Osteoblast (primary cell): Measurements from ENCODE around the gene BTD. TPM values are rescaled to one million over a fixed set of nuclear protein-coding genes. Genes with fewer than 3 reads are reported as not detected.
A peak's percentile ranks its signal among the peaks of the same experiment; 100 is the strongest.

Experiments
- DNase-seq: peaks from one replicate; pipeline ENCODE4 v3.0.0; 2011; ENCODE audit warnings: low spot score, mixed read lengths; ENCODE audit not compliant: insufficient read length; ENCODE audit errors: missing footprints
- H2AFZ ChIP-seq: 2 replicates; pipeline ENCODE4 v1.6.0; 2011; ENCODE audit warnings: mild to moderate bottlenecking, low read length
- H3K27ac ChIP-seq: 2 replicates; pipeline ENCODE4 v1.5.1; 2011; ENCODE audit warnings: mild to moderate bottlenecking, low read depth, low read length, moderate library complexity
- H3K27me3 ChIP-seq: 2 replicates; pipeline ENCODE4 v1.6.0; 2012; ENCODE audit warnings: mild to moderate bottlenecking, control low read depth, inconsistent platforms, low read length, moderate library complexity; ENCODE audit not compliant: insufficient read depth
- H3K36me3 ChIP-seq: 2 replicates; pipeline ENCODE4 v1.5.1; 2011; ENCODE audit warnings: mild to moderate bottlenecking, low read length, control low read depth, moderate library complexity; ENCODE audit not compliant: insufficient read depth
- H3K4me1 ChIP-seq: 2 replicates; pipeline ENCODE4 v1.5.1; 2011; ENCODE audit warnings: mild to moderate bottlenecking, low read length, control low read depth, moderate library complexity; ENCODE audit not compliant: insufficient read depth
- H3K4me2 ChIP-seq: 2 replicates; pipeline ENCODE4 v1.6.0; 2011; ENCODE audit warnings: mild to moderate bottlenecking, low read length; ENCODE audit not compliant: insufficient read depth
- H3K4me3 ChIP-seq: fragments of 200-600 bp; sonication (generic); 3 replicates; pipeline ENCODE4 v1.5.1; 2012; ENCODE audit warnings: mild to moderate bottlenecking, low read length, inconsistent platforms; ENCODE audit not compliant: insufficient read depth
- H3K79me2 ChIP-seq: 2 replicates; pipeline ENCODE4 v1.6.0; 2012; ENCODE audit warnings: mild to moderate bottlenecking, low read length, control low read depth, inconsistent platforms; ENCODE audit not compliant: insufficient read depth
- H3K9me3 ChIP-seq: 2 replicates; pipeline ENCODE4 v1.5.1; 2011; ENCODE audit warnings: low read depth, low read length, control low read depth
- H4K20me1 ChIP-seq: 2 replicates; pipeline ENCODE4 v1.6.0; 2012; ENCODE audit warnings: mild to moderate bottlenecking, low read length, control low read depth; ENCODE audit not compliant: insufficient read depth
- total RNA-seq: library from RNA; depleted of rRNA; stranded (reverse); fragments of >200 nt; gene quantifications from 2 replicates; pipeline ENCODE4 v1.2.3, GENCODE V29; 2012
- TF ChIP-seq, protein P1 (sequence below): IDR thresholded peaks from 2 replicates; pipeline ENCODE4 v1.5.1; 2011; ENCODE audit warnings: mild to moderate bottlenecking, low read depth, low read length, moderate library complexity; ENCODE audit errors: extremely low read depth

BTD gene, protein sequence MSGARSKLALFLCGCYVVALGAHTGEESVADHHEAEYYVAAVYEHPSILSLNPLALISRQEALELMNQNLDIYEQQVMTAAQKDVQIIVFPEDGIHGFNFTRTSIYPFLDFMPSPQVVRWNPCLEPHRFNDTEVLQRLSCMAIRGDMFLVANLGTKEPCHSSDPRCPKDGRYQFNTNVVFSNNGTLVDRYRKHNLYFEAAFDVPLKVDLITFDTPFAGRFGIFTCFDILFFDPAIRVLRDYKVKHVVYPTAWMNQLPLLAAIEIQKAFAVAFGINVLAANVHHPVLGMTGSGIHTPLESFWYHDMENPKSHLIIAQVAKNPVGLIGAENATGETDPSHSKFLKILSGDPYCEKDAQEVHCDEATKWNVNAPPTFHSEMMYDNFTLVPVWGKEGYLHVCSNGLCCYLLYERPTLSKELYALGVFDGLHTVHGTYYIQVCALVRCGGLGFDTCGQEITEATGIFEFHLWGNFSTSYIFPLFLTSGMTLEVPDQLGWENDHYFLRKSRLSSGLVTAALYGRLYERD
- total RNA-seq, result 31.1 and 34.5 TPM in 2 replicates

DNA sequence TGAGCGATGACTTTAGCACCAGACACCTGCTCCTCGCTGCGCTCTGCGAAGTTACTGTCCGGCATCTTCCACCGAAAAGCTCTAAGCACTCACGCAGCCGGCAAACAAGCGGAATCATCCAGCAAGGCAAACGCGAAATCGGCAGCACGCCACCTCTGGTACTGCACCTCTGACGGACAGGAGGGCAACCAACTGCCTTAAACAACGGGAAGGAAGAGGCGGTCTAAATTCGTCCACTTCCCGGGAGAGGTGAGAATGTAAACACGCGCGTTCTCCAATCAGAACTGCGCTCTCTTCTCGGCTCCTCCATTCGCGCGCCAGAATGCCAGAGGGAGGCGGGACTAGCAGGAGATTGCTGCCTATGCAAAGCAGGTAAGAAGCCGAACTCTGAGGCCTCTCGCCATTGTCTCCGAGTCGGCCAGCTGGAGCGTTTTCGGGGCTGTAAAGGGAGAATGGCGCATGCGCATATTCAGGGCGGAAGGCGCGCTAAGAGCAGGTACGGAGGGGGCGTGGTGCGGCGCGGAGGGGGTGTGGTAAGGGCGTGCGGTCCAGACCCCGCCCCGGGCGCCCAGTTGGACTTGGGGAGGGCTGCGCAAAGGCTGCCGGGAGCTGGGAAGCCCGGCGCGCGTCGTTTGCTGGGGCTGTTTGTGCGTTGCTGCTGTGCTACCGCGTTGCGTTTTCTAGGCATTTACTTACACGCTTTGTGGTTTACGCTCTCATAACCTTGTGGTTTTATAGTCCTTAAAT lies at the start of gene BTD, which contains the start of gene HACL1:
Gene BTD (plus strand): TSS at position 347 of the 747 bp plus-strand sequence. CDS start 33,695 bp downstream, outside the sequence.
Gene HACL1 (minus strand): TSS at position 171 of the 747 bp plus-strand sequence. CDS start 106 bp downstream, at position 65.
- TF ChIP-seq, protein P1, sequence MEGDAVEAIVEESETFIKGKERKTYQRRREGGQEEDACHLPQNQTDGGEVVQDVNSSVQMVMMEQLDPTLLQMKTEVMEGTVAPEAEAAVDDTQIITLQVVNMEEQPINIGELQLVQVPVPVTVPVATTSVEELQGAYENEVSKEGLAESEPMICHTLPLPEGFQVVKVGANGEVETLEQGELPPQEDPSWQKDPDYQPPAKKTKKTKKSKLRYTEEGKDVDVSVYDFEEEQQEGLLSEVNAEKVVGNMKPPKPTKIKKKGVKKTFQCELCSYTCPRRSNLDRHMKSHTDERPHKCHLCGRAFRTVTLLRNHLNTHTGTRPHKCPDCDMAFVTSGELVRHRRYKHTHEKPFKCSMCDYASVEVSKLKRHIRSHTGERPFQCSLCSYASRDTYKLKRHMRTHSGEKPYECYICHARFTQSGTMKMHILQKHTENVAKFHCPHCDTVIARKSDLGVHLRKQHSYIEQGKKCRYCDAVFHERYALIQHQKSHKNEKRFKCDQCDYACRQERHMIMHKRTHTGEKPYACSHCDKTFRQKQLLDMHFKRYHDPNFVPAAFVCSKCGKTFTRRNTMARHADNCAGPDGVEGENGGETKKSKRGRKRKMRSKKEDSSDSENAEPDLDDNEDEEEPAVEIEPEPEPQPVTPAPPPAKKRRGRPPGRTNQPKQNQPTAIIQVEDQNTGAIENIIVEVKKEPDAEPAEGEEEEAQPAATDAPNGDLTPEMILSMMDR, result peak; percentile 27
- Histone ChIP-seq H3K4me1 (peaks cover 21% of the 10 kb centered on the region), H3K36me3 (peaks cover 14% of the 10 kb centered on the region), H3K4me3 (peak within 1 kb of the TSS; percentile 94), H3K27me3 (no peaks in the 10 kb centered on the region), H3K27ac (peak within 1 kb of the TSS; percentile 83), H3K79me2 (peaks cover 19% of the 10 kb centered on the region), H2AFZ (peak within 1 kb of the TSS; percentile 99), H4K20me1 (no peaks in the 10 kb centered on the region), H3K4me2 (peak within 1 kb of the TSS; percentile 87), H3K9me3 (no peaks in the 10 kb centered on the region)
- DNase-seq, result peak; percentile 94

DNA sequence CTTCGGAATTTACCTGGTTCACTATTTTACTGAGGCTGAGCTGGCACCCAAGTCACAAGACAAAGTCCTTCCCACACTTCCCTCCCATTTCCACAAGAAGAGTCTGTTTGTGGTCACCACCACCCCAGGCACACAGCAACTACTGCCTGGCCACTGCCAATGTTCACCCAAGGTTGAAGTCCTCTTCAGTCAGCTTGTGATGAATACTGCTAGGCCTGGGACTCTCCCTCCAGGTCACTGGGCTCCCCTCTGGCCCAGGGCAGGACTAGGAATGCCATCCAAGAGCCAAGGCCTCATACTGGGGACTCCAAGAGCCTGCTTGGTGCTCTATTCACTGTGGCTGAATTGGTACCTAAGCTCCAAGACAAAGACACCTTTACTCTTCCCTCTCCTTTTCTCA lies 49.6 kb upstream of the BTD start:
- H3K4me3 ChIP-seq, result no peak overlapping the region
- H3K4me2 ChIP-seq, result no peak overlapping the region
- no peaks in the 10 kb centered on the region for H3K79me2 ChIP-seq
- H3K4me1 ChIP-seq, result no peaks in the 10 kb centered on the region
- no peaks in the 10 kb centered on the region for H3K9me3 ChIP-seq
- DNase-seq, result no peak
- H3K36me3 ChIP-seq, result peaks cover 5% of the 10 kb centered on the region
- no peaks in the 10 kb centered on the region for H3K27me3 ChIP-seq
- no peak overlapping the region for H2AFZ ChIP-seq
- no peak overlapping the region for H3K27ac ChIP-seq
- H4K20me1 ChIP-seq, result no peaks in the 10 kb centered on the region
- TF ChIP-seq, protein P1, result no peak

DNA sequence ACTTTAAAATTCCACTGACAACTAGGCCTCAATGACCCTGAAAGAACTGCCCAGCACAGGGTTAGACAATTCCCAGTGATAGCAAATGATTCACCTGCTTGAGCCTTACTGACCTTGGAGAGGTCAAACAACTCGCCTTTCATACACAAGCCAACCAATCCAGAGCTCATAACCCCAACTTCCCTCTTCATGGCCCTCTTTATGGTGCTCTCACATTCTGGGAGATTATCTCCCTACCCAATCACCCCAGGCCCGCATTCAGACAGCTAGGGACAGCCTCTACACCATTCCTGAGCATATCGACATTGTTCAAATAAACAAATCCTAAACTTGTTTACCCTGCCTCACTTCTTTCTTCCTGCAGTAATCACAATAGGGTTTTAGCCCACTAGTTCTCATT lies 47.8 kb upstream of the BTD start:
- no peak overlapping the region for H3K27ac ChIP-seq
- no peak overlapping the region for H3K4me2 ChIP-seq
- H3K4me1 ChIP-seq, result no peaks in the 10 kb centered on the region
- no peaks in the 10 kb centered on the region for H3K79me2 ChIP-seq
- H3K36me3 ChIP-seq, result peaks cover 5% of the 10 kb centered on the region
- DNase-seq, result no peak
- H4K20me1 ChIP-seq, result no peaks in the 10 kb centered on the region
- no peaks in the 10 kb centered on the region for H3K27me3 ChIP-seq
- TF ChIP-seq, protein P1, result no peak
- H2AFZ ChIP-seq, result no peak overlapping the region
- H3K4me3 ChIP-seq, result no peak overlapping the region
- H3K9me3 ChIP-seq, result no peaks in the 10 kb centered on the region
